Measurements from ENCODE around the gene RTP5.
"Not testable (repeated sequence)": the region's sequence is repeated elsewhere in the genome, so short reads cannot be mapped to it uniquely, and the experiment has no call there.

RTP5 gene

DNA sequence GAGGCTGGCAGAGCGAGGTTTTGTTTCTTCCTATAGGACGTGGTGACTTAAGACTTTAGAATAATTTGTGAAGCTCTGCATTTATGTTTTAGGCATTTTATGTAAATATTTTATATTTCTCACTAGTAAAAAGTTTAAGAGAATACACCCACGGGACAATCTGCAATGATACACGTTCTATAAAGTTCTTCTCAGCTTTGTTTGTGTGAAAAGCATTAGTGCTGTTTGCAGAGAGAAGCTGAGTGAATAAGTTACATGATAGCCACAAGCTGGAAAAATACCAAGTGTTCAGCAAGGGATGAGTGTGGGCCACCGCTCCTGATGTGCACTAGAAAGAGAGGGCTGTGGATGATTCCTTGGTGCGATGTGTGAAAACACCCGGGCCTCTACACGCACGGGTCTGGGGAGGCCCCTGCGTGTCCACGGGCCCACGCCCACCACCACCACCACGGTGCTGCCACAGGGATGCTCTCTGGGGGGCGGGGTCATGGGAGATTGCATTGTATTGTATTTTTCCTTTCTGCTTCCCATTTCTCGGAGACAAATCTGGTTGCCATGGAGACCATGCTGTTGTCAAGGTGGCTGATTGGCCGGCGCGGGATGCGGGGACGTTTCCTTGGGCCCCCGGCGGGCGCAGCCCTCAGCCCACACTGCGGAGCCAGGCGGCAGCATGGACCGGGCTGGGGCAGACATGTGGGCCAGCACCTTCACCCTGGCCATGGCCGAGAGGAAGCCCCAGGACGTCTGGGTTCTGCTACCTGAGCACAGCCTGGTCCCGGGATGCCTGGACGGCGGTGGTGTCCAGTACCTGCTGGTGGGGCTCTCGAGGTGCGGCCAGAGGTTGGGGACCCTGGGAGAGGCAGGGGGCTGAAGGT, at the start of gene RTP5:
TSS of gene RTP5 (plus strand) at position 643 of the 875 bp plus-strand sequence. CDS start at position 671, 28 bp downstream.
- DNase-seq (ENCODE audit: low read depth), result no peak

DNA sequence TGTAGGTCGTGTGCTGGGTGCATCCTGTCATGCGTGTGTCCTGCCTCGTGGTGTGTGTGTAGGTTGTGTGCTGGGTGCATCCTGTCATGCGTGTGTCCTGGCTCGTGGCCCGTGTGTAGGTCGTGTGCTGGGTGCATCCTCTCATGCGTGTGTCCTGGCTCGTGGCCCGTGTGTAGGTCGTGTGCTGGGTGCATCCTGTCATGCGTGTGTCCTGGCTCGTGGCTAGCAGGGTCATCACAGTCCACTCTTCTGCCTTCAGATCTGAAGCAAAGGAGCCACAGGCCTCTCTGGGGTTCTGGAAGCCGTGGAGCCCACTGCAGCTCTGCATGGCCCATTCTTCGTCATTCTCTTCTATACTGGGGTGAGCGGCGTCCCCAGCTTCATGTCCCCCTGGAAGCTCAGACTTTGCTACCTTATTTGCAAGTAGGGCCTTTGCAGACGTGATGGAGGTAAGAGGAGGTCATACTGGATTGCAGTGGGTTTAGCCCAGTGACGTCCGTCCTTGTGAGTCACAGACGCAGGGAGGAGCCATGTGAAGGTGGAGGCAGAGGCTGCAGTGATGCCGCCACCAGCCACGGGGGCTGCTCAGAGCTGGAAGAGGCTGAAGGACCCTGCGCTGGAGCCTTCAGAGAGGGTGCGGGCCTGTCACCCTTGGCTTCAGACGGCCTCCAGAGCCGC, 49.4 kb upstream of the RTP5 start:
- DNase-seq (ENCODE audit: low read depth), result not testable (repeated sequence)

DNA sequence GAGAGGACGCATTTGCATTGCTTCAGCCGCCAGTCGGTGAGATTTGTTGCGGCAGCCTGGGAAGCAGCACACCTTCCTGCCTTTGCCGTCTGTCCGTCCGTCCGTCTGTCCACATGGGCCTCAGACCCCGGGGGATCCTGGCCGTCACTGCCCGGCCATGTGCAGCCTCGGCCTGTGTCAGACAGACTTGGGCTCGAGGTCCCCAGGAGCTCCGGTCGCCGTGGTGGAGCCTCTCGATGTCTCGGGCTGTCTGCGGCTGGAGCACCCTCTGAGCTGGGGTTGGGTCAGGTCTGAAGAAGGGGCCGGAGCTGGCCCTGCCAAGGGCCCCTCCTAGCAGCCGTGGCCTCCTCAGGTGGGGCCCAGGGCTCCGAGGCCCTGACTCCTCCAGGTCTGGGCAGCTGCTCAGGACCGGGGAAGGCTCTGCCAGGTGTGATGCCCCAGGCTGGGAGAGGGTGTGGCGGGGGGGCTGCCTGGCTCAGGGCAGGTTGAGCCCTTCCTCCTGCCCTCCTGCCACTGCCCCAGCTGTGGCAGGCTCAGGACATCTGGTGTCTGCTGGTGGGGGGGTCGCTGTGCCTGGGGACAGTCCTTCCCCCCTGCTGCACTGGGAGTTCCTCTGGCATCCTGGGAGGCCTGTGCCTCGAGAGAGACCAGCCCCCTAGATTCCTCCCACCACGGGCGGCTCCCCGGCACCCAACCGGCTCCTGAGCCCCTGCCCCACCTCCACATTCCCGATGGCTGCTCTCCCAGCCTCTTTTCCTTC, 48.7 kb upstream of the RTP5 start:
- DNase-seq (ENCODE audit: low read depth), result no peak

DNA sequence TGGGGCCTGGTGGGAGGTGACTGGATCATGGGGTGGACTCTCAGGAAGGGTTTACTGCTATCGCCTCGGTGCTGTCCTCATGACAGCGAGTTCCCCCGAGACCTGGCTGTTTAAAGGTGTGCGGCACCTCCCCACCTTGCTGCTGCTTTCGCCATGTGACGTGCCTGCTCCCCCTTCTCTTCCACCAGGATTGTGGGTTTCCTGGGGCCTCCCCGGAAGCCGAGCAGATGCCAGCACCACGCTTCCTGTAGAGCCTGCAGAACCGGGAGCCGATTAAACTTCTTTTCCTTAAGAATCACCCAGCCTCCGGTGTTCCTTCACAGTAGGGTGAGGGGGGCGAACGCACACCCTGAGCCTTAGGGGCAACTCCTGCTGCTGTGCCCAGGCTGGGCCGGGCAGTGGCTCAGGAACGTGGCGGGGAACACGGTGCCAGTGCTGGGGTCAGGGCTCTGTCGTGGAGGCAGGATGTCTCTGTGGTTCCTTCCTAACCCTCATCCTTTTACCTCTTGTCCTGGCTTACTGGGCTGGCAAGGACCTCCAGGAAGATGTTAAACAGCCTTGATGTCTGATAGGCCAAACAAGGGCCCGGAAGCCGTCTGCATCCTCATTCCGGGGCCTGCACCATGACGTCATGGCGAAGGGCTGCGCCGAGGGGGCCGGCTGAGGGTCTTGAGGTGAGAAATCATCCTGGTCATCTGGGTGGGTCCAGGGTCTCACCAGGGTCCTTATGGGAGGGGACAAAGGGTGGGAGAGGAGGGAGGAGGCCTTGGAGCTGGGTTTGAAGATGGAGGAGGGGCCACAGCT, 47.9 kb upstream of the RTP5 start:
- DNase-seq (ENCODE audit: low read depth), result no peak

DNA sequence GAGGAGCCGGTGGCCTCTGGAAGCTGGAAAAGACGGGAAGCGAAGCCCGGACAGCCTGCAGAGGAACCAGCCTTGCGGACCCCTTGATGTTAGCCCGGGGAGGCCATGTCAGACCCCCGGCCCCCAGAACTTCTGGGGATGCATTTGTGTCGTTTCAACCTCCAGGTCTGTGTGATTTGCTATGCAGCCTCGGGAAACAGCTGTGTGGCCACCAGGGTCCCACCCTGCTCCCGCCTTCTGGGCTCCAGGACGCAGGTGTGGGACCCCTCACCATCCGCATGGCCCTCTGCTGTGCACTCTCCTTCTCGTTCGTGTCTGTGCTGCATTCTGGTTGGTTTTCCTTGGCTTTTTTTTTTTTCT, 47.3 kb upstream of the RTP5 start:
- DNase-seq (ENCODE audit: low read depth), result no peak

DNA sequence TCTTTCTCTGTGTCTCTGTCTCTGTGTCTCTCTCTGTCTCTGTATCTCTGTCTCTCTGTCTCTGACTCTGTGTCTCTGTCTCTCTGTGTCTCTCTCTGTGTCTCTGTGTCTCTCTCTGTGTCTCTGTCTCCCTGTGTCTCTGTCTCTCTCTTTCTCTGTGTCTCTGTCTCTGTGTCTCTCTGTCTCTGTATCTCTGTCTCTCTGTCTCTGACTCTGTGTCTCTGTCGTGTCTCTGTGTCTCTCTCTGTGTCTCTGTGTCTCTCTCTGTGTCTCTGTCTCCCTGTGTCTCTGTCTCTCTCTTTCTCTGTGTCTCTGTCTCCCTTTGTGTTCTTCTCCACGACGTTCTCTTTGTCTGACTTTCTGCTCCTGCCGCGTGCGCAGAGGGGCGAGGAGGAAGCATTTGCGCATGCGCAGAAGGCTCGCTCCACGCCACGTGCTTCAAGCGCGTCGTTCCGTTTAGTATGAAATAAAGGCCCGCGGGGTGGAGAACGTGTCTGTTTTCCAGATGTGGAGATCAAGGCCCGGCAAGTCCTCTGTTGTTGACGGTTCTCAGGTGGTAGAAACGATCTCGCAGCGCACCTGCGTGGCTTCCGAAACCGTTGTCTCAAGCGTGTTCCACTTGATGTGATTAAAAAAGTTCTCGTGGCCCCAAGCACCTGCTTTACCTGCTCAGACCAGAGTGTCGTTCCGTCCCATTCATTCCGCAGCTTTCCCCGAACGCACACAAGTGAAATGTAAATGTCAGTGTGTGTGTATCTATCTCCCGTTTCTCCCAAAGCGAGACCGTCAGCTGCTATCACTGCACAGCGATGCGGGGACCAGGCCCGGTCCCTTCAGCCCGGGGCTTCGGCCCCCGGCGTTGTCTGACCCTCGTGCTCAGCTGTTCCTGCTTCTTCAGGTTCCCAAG, 45.7 kb upstream of the RTP5 start:
- DNase-seq (ENCODE audit: low read depth), result not testable (repeated sequence)

DNA sequence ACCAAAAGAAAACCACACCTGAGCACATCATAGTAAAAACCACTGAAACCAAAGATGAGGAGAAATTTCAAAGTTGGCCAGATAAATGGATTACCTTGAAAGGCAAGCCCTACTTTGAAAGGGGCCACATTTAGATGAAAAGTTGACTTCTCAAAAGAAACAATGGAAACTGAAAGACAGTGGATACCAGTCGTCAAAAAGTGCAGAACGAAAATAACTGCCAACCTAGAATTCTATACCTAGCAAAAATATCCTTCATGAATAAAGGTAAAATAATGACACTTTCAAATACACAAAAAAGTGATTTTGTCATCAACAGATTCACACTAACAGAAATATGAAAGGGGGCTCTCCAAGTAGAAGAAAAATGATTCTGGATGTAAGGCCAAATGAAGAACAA, 42.1 kb upstream of the RTP5 start:
- DNase-seq (ENCODE audit: low read depth), result no peak

DNA sequence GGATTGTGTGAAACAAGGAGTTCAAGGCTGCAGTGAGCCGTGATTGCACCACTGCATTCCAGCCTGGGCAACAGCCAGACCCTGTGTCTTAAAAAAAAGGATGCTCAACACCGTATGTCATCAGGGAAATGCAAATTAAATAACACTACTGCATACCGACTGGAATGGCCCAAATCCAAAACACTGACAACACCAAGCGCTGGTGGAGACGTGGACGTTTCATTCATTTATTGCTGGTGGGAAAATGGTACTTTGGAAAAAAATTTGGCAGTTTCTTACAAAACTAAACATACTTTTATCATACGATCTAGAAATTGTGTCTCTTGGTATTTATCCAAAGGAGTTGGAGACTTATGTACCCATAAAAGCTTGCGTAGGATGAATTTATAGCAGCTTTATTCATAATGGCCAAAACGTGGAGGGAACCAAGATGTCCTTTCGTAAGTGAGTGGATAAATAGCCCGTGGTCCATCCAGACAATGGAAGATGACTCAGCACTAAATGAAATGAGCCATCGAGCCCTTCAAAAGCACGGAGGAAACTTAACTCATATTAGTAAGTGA, 36.3 kb upstream of the RTP5 start:
- no peak for DNase-seq (ENCODE audit: low read depth)

DNA sequence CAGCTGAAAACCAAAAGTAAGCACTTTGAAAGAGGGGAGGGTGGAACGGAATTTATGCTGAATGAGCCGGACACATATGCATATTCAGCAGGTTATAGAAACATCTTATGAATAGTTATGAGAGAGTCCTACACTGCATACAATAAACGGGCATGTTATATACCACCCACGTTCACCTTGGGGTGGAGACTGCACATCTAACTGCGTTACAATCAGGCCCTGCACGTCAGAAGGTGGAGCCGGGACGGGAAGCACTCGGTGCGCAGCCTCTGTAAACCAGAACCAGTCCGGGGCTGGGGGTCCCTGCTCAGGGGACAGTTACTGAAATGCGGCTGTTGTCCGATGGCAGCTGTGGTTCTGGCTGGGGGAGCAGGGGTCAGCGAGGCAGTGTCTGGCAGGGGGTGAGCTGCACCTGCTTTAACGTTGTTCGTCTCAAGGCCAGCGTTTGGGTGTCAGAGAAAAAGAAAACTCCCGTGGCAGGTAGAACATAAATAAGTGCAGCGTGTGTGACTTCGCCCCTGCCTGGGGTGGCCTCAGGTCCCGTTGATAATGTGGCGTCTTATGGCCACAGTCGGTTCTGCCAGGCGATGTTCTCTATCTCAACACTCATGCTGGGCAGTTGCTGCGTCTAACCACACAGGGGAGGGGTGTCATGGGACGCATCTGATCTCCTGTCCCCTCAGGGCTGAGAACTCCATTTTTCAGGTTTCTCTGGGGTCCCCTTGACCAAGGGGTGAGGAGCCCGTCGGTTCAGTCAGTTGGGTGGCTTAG, 35.6 kb upstream of the RTP5 start:
- not testable (repeated sequence) for DNase-seq (ENCODE audit: low read depth)

DNA sequence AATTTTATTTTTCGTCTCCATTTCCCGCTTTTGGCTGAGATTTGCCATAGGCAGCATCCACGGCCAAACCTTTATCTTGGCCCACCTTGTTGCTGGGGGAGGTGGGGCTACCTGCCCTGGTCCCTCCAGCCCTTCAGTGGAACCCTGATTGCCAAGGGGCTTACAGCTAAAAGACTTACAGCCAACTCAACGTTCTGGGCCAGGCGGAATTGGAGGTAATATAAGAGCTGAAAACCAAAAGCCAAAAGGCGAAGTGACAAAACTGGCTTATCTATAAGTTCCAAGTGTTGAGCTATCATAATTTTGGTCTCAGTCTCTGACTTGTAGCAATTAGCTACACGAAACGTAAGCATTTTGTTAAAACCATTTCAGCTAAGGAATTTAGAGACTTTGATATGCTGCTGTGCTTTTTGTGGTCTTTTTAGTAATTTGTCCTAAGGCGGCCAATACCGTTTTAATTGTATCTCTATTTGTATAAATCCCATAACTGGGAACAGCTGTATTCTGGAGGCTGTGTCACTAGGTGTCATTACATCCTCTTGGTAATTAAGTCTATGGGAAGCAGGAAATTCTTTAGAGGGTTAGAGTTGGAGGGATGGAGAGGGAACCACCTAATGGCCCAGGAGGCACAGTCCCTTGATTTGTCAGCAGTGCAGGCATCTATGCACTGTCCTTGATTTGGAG, 34.9 kb upstream of the RTP5 start:
- no peak for DNase-seq (ENCODE audit: low read depth)

DNA sequence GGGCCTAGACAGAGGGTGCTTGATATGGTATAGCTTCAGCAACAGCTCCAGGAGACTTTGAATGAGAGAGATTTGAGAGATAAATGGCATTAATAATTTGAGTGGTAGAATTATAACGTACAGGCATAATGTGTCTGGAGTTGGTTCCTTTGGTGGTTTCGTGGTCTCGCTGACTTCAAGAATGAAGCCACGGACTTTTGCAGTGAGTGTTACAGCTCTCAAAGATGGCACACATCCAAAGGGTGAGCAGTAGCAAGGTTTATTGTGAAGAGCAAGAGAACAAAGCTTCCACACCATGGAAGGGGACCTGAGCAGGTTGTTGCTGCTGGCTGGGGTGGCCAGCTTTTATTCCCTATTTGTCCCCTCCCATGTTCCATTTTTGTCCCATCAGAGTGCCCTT, 33.9 kb upstream of the RTP5 start:
- DNase-seq (ENCODE audit: low read depth), result no peak

DNA sequence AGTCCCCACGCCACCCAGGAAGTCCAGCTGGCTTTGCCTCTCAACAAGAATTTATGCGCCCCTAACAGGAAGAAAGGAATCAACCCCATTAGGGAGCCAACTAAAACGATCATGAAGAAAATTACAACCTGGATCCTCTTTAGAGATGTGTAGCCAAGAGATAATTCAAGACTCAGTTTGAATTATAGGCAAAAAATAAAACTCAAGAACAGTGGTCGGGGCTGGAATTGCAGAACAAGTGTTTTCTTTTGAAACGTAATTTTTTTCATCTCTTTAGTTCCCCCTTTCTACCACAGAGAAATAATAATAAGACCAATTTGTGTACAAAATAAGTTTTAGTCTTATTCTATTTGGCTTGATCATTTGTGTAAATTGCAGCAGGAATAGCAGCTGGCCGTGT, 33.2 kb upstream of the RTP5 start:
- DNase-seq (ENCODE audit: low read depth), result no peak

DNA sequence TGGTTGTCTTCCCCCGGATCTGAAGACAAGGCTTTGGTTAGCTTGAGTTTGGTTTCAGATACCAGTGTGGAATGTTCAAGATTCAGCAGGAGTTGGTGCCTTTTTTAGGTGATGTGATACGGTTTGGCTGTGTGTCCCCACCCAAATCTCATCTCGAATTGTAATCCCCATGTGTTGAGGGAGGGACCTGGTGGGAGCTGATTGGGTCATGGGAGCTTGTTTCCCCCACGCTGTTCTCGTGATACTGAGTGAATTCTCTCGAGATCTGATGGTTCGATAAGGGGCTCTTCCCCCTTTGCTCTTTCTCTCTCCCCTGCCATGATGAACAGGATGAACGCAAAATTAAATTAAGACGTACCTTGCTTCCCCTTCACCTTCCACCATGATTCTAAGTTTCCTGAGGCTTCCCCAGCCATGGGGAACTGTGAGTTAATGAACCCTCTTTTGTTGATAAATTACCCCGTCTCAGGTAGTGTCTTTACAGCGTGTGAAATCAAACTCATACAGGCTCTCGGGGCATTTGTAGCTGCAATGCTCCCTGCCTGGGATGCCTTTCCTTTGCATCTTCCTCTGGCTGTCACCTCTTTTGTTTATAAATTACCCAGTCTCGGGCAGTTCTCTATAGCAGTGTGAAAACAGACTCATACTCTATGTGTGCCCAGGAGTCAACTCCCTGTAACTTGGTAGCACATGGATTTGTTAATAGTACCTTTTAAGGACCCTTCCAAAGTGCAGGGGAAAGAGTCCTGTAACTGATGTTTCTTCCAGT, 32.1 kb upstream of the RTP5 start:
- no peak for DNase-seq (ENCODE audit: low read depth)

DNA sequence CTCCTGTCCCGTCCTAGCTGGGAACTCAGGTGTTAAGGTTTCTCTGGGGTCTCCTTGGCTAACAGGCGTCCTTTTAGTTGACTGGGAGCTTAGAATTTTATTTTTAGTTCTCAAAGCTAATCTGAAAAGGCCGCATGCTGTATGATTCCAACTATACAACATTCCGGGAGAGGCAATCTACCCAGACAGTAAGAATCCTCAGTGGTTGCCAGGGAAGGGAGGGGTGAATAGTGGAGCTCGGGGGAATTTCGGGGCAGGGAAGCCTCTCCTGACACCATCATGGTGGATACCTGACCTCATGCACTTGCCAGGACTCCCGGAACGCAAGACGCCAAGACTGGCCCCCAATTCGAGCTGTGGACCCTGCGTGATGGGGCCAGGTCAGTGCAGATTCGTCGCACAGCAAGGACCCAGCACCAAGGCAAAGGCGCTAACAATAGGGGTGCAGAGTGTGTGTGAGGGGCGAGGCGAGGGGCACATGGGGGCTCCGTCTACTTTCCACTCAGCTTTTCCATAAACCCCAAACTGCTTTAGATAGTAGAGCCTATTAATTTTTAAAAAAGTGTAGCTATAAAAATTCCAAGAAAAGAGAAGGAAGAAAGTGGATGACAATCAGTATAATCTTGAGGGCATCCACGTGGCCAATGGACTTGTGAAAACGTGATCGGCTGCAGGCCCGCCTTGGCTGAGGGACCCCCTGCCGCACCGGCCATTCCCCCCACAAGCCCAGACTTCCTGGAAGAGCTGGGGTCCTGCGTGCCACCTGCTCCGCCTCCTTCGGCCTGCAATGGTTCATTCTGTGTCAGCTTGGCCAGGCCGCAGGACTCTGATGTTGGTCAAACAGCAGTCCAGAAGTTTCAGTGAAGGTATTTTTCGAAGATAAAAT, 28.1 kb upstream of the RTP5 start:
- DNase-seq (ENCODE audit: low read depth), result no peak

DNA sequence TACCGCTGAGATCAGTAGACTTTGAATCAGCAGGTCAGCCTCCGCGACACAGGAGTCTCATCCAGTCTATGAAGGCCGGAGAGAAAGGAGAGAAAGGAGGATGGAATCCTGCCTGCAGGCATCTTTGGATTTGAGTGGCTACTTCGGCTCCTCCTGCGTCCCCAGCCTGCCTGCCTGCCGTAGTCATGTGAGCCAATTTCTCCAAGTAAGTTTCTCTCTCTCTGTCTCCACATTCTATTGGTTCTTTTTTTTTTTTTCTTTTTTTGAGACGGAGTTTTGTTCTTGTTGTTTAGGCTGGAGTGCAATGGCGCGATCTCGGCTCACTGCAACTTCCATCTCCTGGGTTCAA, 27.5 kb upstream of the RTP5 start:
- DNase-seq (ENCODE audit: low read depth), result no peak

DNA sequence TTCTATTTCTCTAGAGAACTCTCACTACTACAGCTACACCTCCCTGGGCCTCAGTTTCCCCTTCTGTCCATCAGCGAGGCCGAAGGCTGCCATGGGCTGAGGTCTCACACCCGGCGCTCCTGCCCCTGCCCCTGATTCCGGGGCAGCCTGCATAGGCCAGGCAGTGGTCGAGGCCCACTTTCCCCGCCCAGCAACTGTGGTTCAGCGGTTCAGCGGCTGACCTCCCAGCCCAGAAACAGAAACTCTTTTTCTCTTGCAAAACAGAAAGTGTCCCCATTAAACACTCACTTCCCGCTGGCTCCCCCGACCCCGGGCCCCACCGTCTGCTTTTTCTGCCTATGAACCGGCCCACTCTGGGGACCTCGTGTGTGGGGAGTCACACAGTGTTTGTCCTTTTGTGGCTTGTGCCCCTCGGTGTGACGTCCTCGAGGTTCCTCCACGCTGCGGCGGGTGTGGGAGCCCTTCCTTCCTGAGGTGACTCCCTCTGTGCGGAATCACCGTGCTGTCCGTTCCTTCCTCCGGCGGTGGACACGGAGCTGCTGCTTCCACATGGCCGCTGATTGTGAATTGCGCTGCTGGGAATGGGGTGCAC, 26.8 kb upstream of the RTP5 start:
- DNase-seq (ENCODE audit: low read depth), result peak; percentile 46
